GM23338 (cell line): Measurements from ENCODE around the gene OLA1.

Experiments
- CREB1 ChIP-seq: fragments of 250-450 bp; sonication (Bioruptor Pico); IDR thresholded peaks from 2 replicates; pipeline ENCODE4 v1.5.0; 2020; ENCODE audit warnings: low read depth, mild to moderate bottlenecking, moderate library complexity
- EZH2 ChIP-seq: fragments of 200-600 bp; sonication (generic); IDR thresholded peaks from one replicate; pipeline ENCODE4 v1.8.0; 2017; ENCODE audit warnings: antibody characterized with exemption, mild to moderate bottlenecking, low read depth; ENCODE audit not compliant: unreplicated experiment
- EZH2phosphoT487 ChIP-seq: fragments of 200-600 bp; sonication (generic); IDR thresholded peaks from one replicate; pipeline ENCODE4 v1.8.1; 2018; ENCODE audit warnings: antibody characterized with exemption; ENCODE audit not compliant: unreplicated experiment
- POLR2AphosphoS5 ChIP-seq: IDR thresholded peaks from 2 replicates; pipeline ENCODE4 v1.6.1; 2016; ENCODE audit warnings: antibody characterized with exemption, low read depth
- ZNF331 ChIP-seq: fragments of 250-450 bp; sonication (Bioruptor Pico); IDR thresholded peaks from 2 replicates; pipeline ENCODE4 v1.5.0; 2020; ENCODE audit warnings: low read depth, mild to moderate bottlenecking, moderate library complexity
- TF ChIP-seq, protein P1 (sequence below), 2 experiments: fragments of 200-600 bp in 1 of 2; sonication (generic) in 1 of 2; conservative IDR thresholded peaks; 2 replicates each; pipeline versions ENCODE4 v1.5.1 to v1.6.1; 2016 to 2017; ENCODE audit warnings: antibody characterized with exemption in 2 of 2, low read depth in 2 of 2, mild to moderate bottlenecking in 2 of 2, moderate library complexity in 1 of 2
- TF ChIP-seq, protein P2 (sequence below): IDR thresholded peaks from one replicate; pipeline ENCODE4 v1.6.1; 2018; ENCODE audit warnings: antibody characterized with exemption; ENCODE audit not compliant: unreplicated experiment
- TF ChIP-seq, protein P3 (sequence below): IDR thresholded peaks from 2 replicates; pipeline ENCODE4 v1.6.1; 2016; ENCODE audit warnings: antibody characterized with exemption

DNA sequence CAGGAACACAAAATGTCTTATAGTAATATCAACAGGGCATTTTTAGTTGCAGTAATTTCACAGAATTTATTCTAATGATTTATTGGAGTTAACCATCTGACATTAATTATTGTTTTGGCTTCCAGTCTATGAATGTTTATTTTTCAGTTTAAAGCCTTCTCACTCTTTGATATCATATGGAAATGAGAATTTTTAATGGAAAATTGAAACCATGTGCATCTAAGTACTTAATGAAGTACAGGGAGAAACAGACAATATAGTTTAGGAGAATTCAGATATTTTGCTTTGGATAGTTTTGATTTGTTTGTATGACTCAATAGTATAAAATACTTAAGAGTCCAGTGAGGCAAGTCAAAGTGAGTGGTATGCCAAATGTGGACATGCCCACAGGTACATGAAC, 126.1 kb downstream of the OLA1 start:
- TF ChIP-seq EZH2 = no peak
- TF ChIP-seq, protein P1, sequence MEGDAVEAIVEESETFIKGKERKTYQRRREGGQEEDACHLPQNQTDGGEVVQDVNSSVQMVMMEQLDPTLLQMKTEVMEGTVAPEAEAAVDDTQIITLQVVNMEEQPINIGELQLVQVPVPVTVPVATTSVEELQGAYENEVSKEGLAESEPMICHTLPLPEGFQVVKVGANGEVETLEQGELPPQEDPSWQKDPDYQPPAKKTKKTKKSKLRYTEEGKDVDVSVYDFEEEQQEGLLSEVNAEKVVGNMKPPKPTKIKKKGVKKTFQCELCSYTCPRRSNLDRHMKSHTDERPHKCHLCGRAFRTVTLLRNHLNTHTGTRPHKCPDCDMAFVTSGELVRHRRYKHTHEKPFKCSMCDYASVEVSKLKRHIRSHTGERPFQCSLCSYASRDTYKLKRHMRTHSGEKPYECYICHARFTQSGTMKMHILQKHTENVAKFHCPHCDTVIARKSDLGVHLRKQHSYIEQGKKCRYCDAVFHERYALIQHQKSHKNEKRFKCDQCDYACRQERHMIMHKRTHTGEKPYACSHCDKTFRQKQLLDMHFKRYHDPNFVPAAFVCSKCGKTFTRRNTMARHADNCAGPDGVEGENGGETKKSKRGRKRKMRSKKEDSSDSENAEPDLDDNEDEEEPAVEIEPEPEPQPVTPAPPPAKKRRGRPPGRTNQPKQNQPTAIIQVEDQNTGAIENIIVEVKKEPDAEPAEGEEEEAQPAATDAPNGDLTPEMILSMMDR (conservative IDR thresholded peaks at IDR 0.05; ENCODE audit: low read depth in 2 of 2) = no peak
- TF ChIP-seq, protein P2, sequence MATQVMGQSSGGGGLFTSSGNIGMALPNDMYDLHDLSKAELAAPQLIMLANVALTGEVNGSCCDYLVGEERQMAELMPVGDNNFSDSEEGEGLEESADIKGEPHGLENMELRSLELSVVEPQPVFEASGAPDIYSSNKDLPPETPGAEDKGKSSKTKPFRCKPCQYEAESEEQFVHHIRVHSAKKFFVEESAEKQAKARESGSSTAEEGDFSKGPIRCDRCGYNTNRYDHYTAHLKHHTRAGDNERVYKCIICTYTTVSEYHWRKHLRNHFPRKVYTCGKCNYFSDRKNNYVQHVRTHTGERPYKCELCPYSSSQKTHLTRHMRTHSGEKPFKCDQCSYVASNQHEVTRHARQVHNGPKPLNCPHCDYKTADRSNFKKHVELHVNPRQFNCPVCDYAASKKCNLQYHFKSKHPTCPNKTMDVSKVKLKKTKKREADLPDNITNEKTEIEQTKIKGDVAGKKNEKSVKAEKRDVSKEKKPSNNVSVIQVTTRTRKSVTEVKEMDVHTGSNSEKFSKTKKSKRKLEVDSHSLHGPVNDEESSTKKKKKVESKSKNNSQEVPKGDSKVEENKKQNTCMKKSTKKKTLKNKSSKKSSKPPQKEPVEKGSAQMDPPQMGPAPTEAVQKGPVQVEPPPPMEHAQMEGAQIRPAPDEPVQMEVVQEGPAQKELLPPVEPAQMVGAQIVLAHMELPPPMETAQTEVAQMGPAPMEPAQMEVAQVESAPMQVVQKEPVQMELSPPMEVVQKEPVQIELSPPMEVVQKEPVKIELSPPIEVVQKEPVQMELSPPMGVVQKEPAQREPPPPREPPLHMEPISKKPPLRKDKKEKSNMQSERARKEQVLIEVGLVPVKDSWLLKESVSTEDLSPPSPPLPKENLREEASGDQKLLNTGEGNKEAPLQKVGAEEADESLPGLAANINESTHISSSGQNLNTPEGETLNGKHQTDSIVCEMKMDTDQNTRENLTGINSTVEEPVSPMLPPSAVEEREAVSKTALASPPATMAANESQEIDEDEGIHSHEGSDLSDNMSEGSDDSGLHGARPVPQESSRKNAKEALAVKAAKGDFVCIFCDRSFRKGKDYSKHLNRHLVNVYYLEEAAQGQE = no peak
- TF ChIP-seq, protein P3, sequence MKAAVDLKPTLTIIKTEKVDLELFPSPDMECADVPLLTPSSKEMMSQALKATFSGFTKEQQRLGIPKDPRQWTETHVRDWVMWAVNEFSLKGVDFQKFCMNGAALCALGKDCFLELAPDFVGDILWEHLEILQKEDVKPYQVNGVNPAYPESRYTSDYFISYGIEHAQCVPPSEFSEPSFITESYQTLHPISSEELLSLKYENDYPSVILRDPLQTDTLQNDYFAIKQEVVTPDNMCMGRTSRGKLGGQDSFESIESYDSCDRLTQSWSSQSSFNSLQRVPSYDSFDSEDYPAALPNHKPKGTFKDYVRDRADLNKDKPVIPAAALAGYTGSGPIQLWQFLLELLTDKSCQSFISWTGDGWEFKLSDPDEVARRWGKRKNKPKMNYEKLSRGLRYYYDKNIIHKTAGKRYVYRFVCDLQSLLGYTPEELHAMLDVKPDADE = no peak
- TF ChIP-seq CREB1 = no peak
- no peak for TF ChIP-seq EZH2phosphoT487
- TF ChIP-seq POLR2AphosphoS5 = no peak
- TF ChIP-seq ZNF331 (CRISPR knock-in tag) = no peak
